NCI-H1930 (cell line): ENCODE results near the gene CIBAR2.
"Not testable (repeated sequence)": the region's sequence is repeated elsewhere in the genome, so short reads cannot be mapped to it uniquely, and the experiment has no call there.

Experiments used
- DNase-seq, 2 experiments: peaks; one replicate each; lab custom pipeline; 2025; lab: John Stamatoyannopoulos, UW

Gene CIBAR2

GRCh38 chr16:85062845-85063244 is 49.4 kb downstream of the CIBAR2 start:
- DNase-seq, result no peak

DNA sequence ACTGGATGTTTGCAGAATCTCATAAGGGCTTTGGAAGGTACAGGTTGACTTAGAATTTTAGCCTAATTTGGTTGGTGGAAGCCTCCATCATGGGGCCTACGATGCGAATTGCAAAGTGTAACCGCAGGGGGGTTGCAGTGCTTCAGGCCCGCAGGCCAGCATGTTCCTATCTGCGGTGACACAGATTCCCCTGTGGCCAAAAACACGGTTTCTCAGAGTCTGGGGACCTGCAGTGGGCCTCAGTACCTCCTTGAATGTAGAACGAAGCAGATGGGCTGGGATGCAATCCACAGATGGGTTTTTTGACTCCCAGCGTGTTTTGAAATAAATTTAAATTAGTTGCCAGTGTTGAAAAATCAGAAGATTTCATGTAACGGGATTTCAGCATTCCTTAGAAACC is 49.9 kb downstream of the CIBAR2 start:
- no peak for DNase-seq

- no peak for DNase-seq
These were observed 50.7 kb downstream of the CIBAR2 start for GRCh38 chr16:85061566-85061965.

DNA sequence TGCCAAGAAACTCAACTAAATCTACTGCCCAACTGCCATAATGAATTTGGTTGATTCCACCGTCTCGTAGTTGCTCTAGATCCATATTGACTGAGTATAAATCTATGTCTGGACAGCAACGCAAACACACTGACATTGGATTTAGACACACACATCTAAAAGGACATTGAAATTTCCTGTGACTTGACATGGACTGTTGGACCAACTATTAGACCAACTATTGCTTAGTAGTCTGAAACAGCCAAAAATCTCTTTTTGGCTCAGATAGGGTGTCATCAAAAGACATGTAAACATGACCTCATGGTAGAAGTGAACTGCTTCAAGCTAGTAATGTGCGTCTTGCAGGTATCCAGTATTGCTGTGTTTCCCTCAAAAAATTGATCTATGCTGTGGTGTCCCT is 53.4 kb downstream of the CIBAR2 start:
- no peak for DNase-seq

GRCh38 chr16:85057948-85058347 is 54.3 kb downstream of the CIBAR2 start:
- DNase-seq, result no peak

GRCh38 chr16:85057212-85057889 is 54.9 kb downstream of the CIBAR2 start:
- no peak for DNase-seq

DNA sequence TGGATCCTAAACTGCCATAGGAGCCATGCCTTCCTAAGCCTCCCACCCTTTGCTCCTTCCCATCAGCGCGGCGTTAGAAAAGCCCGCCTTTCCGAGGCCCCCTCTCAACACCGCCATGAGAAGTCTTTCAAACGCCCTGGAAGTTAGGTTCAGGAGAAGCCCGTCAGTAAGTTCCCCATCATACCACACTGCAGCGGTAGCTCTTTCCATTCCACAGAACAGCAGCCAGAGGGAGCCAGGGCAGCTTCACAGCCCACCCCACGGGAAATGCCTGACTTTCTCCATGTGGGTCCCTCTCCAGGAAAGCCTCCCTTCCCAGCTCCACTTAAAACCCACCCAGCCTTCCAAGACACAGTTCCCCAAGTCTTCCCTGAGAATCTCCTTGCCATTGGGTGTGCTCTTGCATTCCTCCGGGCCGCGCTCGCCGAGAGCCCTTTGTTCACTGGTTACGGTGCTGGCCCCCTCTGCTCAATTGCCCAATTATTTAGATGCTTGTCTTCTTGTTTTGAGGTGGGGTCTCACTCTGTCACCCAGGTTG is 56.0 kb downstream of the CIBAR2 start:
- DNase-seq, result no peak

GRCh38 chr16:85055493-85056210 is 56.6 kb downstream of the CIBAR2 start:
- no peak for DNase-seq

- DNase-seq, result no peak
These were observed 57.3 kb downstream of the CIBAR2 start for GRCh38 chr16:85054948-85055492.

- not testable (repeated sequence) for DNase-seq
These were observed 58.0 kb downstream of the CIBAR2 start for GRCh38 chr16:85054321-85054720.

DNA sequence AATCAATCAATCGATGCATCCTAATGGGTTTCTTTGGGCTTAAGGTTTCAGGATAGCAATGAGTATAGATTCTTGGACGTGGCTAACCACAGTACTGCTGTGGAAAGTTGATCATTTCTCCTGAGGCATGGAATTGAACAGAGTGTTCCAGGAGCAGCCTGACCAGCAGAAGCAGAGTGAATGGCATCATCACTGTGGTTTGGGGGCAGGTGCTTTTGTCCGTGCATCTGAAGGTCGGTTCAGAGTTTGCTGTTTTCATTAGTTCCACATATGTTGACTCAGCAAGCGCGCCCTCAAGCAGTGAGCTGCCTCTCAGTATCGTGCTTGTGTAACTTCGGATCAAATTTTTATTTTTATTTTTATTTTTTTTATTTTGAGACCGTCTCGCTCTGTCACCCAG is 59.7 kb downstream of the CIBAR2 start:
- DNase-seq, result no peak

DNA sequence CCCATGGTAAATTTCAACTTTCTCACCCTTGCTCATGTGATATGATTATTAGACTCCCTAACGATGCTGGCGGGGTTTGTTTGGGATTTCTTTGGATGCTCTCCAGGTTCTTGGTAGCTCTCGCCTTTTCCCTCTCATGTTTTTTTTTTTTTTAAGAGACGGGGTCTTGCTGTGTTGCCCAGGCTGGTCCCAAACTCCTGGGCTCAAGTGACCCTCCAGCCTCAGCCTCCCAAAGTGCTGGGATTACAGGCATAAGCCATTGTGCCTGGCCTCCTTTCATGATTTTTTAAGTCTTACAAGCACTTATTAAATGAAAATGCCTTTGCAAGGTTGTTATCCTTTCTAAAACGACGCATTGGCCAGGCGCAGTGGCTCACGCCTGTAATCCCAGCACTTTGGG is 60.6 kb downstream of the CIBAR2 start:
- no peak for DNase-seq

- DNase-seq, result no peak
These were observed 61.1 kb downstream of the CIBAR2 start for GRCh38 chr16:85051067-85051581.

GRCh38 chr16:85049706-85050305 is 62.5 kb downstream of the CIBAR2 start:
- no peak for DNase-seq

DNA sequence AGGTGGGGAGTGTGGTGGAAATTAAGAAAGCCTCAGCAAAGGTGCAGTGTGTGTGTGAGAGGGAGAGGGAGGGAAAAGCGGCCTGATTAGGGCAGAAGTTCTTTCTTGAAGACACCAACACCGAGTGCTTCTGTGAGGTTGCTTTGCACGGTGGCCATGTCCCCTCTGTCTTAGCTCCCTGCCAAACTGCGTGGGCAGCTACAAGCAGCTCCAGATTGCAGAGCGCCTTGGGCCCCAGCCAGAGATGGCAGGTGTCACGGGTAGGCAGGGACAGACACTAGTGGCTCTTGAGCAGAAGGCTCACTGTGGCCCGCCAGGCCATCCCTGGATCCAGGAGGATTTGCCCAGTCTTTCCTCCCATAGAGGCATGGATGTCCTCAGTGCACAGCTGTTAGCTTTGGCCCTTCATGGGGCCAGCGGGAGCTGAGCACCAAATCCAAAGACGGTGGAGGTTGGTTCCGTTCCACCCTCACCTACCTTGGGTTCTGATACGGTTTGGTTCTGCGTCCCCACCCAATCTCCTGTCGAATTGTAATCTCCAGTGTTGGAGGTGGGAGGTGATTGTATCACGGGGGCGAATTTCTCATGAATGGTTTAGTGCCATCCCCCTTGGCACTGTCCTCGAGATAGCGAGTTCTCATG is 63.2 kb downstream of the CIBAR2 start:
- no peak for DNase-seq
